Measurements from ENCODE around the gene OR2AG1. TPM values are rescaled to one million over a fixed set of nuclear protein-coding genes. Genes with fewer than 3 reads are reported as not detected.

OR2AG1 gene
- total RNA-seq, 1 experiment from 2014 or later = not detected

GRCh38 chr11:6813656-6814055 is 30.8 kb downstream of the OR2AG1 start:
- intact Hi-C loops (cut with micrococcal nuclease) = no loop called here
- H3K27me3 Mint-ChIP-seq (ENCODE audit: insufficient read depth, unreplicated experiment) = peaks cover 21% of the 10 kb centered on the region
- no peaks in the 10 kb centered on the region for H3K4me1 Mint-ChIP-seq (ENCODE audit: insufficient read depth, unreplicated experiment)
- POLR2A ChIA-PET = no interaction called here
- no peak for DNase-seq (ENCODE audit: unreplicated experiment)
- H3K36me3 Mint-ChIP-seq (ENCODE audit: insufficient read depth, unreplicated experiment) = no peaks in the 10 kb centered on the region
- TF ChIP-seq CTCF (IDR thresholded peaks at IDR 0.05; ENCODE audit: unreplicated experiment) = no peak
- no peak overlapping the region for H3K27ac Mint-ChIP-seq (ENCODE audit: low read depth, unreplicated experiment)
- no peaks in the 10 kb centered on the region for H3K9me3 Mint-ChIP-seq (ENCODE audit: unreplicated experiment)
- CTCF ChIA-PET = interaction anchor here (0.6 to 4.4 kb wide), 6 partner anchors 10 to 1287 kb away, joined by 3 to 45 read pairs (median 10); partner anchors contain the start of gene ZNF215
- no peak overlapping the region for H3K4me3 Mint-ChIP-seq (ENCODE audit: unreplicated experiment)
- no TSS peak for BruUV-seq (replicated peaks)

- ChIA-PET POLR2A (no interaction called here), CTCF (interaction anchor here (0.6 to 1.0 kb wide), 3 partner anchors 112 to 285 kb away, joined by 3 to 4 read pairs (median 3); no protein-coding TSS in a partner anchor)
- intact Hi-C loops (cut with micrococcal nuclease) = no loop called here
- Mint-ChIP-seq H3K36me3 (ENCODE audit: insufficient read depth, unreplicated experiment) (no peaks in the 10 kb centered on the region), H3K27ac (ENCODE audit: low read depth, unreplicated experiment) (no peak overlapping the region), H3K4me1 (ENCODE audit: insufficient read depth, unreplicated experiment) (no peaks in the 10 kb centered on the region), H3K27me3 (ENCODE audit: insufficient read depth, unreplicated experiment) (peaks cover 11% of the 10 kb centered on the region), H3K9me3 (ENCODE audit: unreplicated experiment) (no peaks in the 10 kb centered on the region), H3K4me3 (ENCODE audit: unreplicated experiment) (no peak overlapping the region)
- no peak for TF ChIP-seq CTCF (IDR thresholded peaks at IDR 0.05; ENCODE audit: unreplicated experiment)
- DNase-seq (ENCODE audit: unreplicated experiment) = peak; percentile 23
- no TSS peak for BruUV-seq (replicated peaks)
Observed at GRCh38 chr11:6817694-6818093, 34.9 kb downstream of the OR2AG1 start.

- CTCF ChIA-PET = interaction anchor here (0.5 to 1.4 kb wide), 7 partner anchors 8 to 836 kb away, joined by 3 to 7 read pairs (median 5); no protein-coding TSS in a partner anchor
- intact Hi-C loops (cut with micrococcal nuclease) = no loop called here
- H3K27me3 Mint-ChIP-seq (ENCODE audit: insufficient read depth, unreplicated experiment) = peaks cover 2% of the 10 kb centered on the region
- no peak for DNase-seq (ENCODE audit: unreplicated experiment)
- H3K36me3 Mint-ChIP-seq (ENCODE audit: insufficient read depth, unreplicated experiment) = no peaks in the 10 kb centered on the region
- no peak overlapping the region for H3K27ac Mint-ChIP-seq (ENCODE audit: low read depth, unreplicated experiment)
- H3K4me3 Mint-ChIP-seq (ENCODE audit: unreplicated experiment) = no peak overlapping the region
- H3K4me1 Mint-ChIP-seq (ENCODE audit: insufficient read depth, unreplicated experiment) = no peaks in the 10 kb centered on the region
- POLR2A ChIA-PET = no interaction called here
- no peak for TF ChIP-seq CTCF (IDR thresholded peaks at IDR 0.05; ENCODE audit: unreplicated experiment)
- BruUV-seq (replicated peaks) = no TSS peak
- no peaks in the 10 kb centered on the region for H3K9me3 Mint-ChIP-seq (ENCODE audit: unreplicated experiment)
Observed at GRCh38 chr11:6818967-6819366, 36.1 kb downstream of the OR2AG1 start.

- BruUV-seq (replicated peaks) = no TSS peak
- H3K9me3 Mint-ChIP-seq (ENCODE audit: unreplicated experiment) = no peaks in the 10 kb centered on the region
- no peaks in the 10 kb centered on the region for H3K27me3 Mint-ChIP-seq (ENCODE audit: insufficient read depth, unreplicated experiment)
- ChIA-PET POLR2A (interaction anchor here (0.6 kb wide), 1 partner anchor 213 kb away, joined by 3 read pairs; no protein-coding TSS in a partner anchor), CTCF (interaction anchor here (0.6 to 4.9 kb wide), 4 partner anchors 12 to 103 kb away, joined by 3 to 45 read pairs (median 4); partner anchors contain the start of gene OR2AG1)
- DNase-seq (ENCODE audit: unreplicated experiment) = peak; percentile 10
- TF ChIP-seq CTCF (IDR thresholded peaks at IDR 0.05; ENCODE audit: unreplicated experiment) = no peak
- H3K27ac Mint-ChIP-seq (ENCODE audit: low read depth, unreplicated experiment) = no peak overlapping the region
- H3K4me1 Mint-ChIP-seq (ENCODE audit: insufficient read depth, unreplicated experiment) = peaks cover 6% of the 10 kb centered on the region
- intact Hi-C loops (cut with micrococcal nuclease) = no loop called here
- no peaks in the 10 kb centered on the region for H3K36me3 Mint-ChIP-seq (ENCODE audit: insufficient read depth, unreplicated experiment)
- no peak overlapping the region for H3K4me3 Mint-ChIP-seq (ENCODE audit: unreplicated experiment)
Observed at GRCh38 chr11:6824136-6824823, 41.5 kb downstream of the OR2AG1 start.
